Gastroesophageal sphincter (tissue), 4 donors: ENCODE data around the gene CCDC106. TPM values are rescaled to one million over a fixed set of nuclear protein-coding genes. Genes with fewer than 3 reads are reported as not detected.

ENCODE experiments used
- ATAC-seq: fragments of 150-250 bp; one replicate; pipeline ENCODE4 v1.9.1; 2016; ENCODE audit warnings: mild to moderate bottlenecking, moderate library complexity
- H3K27ac ChIP-seq, 4 donors: fragments of 200-600 bp; sonication (generic) in 3 of 4; 1 replicate in 3 of 4; 2 replicates in 1 of 4; pipeline ENCODE4 v1.5.1; 2016 to 2019
- H3K27me3 ChIP-seq: fragments of 200-600 bp; sonication (generic); one replicate; pipeline ENCODE4 v1.5.1; 2019
- H3K36me3 ChIP-seq, 2 donors: fragments of 200-600 bp; sonication (generic); one replicate each; pipeline ENCODE4 v1.5.1; 2019; ENCODE audit warnings: control low read depth in 1 of 2
- H3K4me1 ChIP-seq, 3 donors: fragments of 200-600 bp; sonication (generic); 1 replicate in 2 of 3; 2 replicates in 1 of 3; pipeline ENCODE4 v1.5.1; 2016 to 2019; ENCODE audit warnings: control low read depth in 2 of 3
- H3K4me3 ChIP-seq, 2 donors: fragments of 200-600 bp; sonication (generic); one replicate each; pipeline ENCODE4 v1.5.1; 2019; ENCODE audit warnings: mild to moderate bottlenecking in 1 of 2, moderate library complexity in 1 of 2
- H3K9me3 ChIP-seq, 3 donors: fragments of 200-600 bp; sonication (generic); one replicate each; pipeline ENCODE4 v1.5.1; 2017 to 2019; ENCODE audit warnings: control low read depth in 2 of 3
- EP300 ChIP-seq: sonication (generic); formaldehyde crosslinking; IDR thresholded peaks from one replicate; pipeline ENCODE4 v1.6.1; 2017; ENCODE audit warnings: antibody characterized with exemption, mild to moderate bottlenecking
- POLR2A ChIP-seq, 2 donors: fragments of 450-650 bp; IDR thresholded peaks; one replicate each; pipeline ENCODE4 v1.6.1; 2017; ENCODE audit warnings: antibody characterized with exemption in 2 of 2, mild to moderate bottlenecking in 2 of 2, moderate library complexity in 1 of 2
- POLR2AphosphoS5 ChIP-seq: sonication (generic); formaldehyde crosslinking; IDR thresholded peaks from one replicate; pipeline ENCODE4 v1.6.1; 2017; ENCODE audit warnings: antibody characterized with exemption
- WGBS, 2 donors: methylation state at CpG; one replicate each; pipeline ENCODE4 v1.1.5; 2018; ENCODE audit warnings: low coverage in 1 of 2; 5-methylcytosine and 5-hydroxymethylcytosine counted together
- total RNA-seq, 4 donors: library from RNA; depleted of rRNA; stranded (reverse); fragments of >200 nt; gene quantifications; one replicate each; pipeline ENCODE4 v1.1.0, GENCODE V29; 2016
- TF ChIP-seq, protein P1 (sequence below), 4 experiments: fragments of 200-600 bp in 2 of 4; fragments of 450-650 bp in 2 of 4; sonication (generic) in 1 of 4; IDR thresholded peaks; one replicate each; pipeline ENCODE4 v1.5.1; 2017 to 2019; ENCODE audit warnings: antibody characterized with exemption in 4 of 4, mild to moderate bottlenecking in 2 of 4, moderate library complexity in 2 of 4

Gene CCDC106
- total RNA-seq, 4 donors from 2014 or later = 11.4 to 28.5 (median 15.5) TPM

DNA sequence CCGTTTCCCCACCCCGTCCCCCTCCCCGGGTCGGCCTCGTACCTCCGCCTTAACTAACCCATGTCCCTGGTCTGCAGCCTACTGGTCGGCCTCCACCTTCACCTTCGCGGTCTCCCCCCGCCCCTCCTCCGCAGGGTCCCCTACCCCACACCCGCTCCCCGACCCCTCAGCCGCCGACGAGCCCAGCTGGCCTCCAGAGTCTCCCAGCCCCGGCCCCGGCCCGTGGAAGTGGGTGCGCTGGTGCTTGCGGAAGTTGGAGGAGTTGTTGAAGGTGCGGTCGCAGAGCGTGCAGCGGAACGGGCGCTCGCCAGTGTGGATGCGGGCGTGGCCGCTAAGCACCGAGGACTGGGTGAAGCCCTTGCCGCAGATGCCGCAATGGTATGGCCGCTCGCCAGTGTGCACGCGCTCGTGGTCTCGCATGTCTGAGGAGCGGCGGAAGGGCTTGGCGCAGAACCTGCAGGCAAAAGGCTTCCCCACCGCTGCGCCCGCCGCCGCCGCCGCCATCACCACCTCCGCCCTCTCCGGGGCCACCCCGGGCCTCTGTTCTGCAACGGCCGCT lies 26.3 kb upstream of the CCDC106 start:
- WGBS, 2 donors = no CpG with 5 or more reads among the region's 55 CpGs
- Histone ChIP-seq H3K4me1 (peaks cover 0 to 34% (median 0%) of the 10 kb centered on the region in 3 donors), H3K9me3 (no peaks in the 10 kb centered on the region), H3K36me3 (peaks cover 0 to 38% of the 10 kb centered on the region in 2 donors), H3K27me3 (no peaks in the 10 kb centered on the region), H3K27ac (no peak overlapping the region), H3K4me3 (no peak overlapping the region)
- no peak for ATAC-seq
- TF ChIP-seq, protein P1, sequence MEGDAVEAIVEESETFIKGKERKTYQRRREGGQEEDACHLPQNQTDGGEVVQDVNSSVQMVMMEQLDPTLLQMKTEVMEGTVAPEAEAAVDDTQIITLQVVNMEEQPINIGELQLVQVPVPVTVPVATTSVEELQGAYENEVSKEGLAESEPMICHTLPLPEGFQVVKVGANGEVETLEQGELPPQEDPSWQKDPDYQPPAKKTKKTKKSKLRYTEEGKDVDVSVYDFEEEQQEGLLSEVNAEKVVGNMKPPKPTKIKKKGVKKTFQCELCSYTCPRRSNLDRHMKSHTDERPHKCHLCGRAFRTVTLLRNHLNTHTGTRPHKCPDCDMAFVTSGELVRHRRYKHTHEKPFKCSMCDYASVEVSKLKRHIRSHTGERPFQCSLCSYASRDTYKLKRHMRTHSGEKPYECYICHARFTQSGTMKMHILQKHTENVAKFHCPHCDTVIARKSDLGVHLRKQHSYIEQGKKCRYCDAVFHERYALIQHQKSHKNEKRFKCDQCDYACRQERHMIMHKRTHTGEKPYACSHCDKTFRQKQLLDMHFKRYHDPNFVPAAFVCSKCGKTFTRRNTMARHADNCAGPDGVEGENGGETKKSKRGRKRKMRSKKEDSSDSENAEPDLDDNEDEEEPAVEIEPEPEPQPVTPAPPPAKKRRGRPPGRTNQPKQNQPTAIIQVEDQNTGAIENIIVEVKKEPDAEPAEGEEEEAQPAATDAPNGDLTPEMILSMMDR (IDR thresholded peaks at IDR 0.05) = no peak
- TF ChIP-seq POLR2AphosphoS5 = no peak
- TF ChIP-seq EP300 = no peak
- no peak for TF ChIP-seq POLR2A (IDR thresholded peaks at IDR 0.05)

DNA sequence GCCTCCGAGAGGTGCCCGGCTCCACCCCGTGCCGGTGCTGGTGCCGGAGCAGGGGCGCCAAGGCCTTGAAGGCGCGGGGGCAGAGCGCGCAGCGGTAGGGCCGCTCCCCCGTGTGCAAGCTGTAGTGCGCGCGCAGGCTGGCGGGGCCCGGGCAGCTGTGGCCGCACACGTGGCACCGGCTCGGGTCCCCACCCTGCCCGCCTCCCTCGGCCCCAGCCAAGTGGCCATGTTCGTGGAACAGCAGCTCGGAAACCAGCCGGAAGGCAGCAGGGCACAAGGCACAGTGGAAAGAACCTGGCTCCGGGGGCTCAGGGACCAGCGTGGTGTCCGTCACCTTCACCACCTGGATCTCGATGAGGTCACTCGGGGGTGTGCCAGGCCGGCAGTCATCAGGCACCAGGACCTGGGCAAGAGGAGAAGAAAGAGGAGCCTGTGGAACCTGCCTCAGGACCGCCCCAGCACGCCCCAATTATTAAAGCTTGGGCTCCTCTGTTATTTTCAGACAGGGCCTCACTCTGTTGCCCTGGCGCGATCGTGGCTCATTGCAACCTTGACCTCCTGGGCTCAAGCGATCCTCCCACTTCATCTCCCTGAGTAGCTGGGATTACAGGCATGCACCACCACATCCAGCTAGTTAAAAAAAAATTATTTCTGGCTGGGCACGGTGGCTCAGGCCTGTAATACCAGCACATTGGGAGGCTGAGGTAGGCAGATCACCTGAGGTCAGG lies 25.6 kb upstream of the CCDC106 start:
- no peak for TF ChIP-seq POLR2A (IDR thresholded peaks at IDR 0.05)
- TF ChIP-seq POLR2AphosphoS5 = no peak
- TF ChIP-seq EP300 = no peak
- TF ChIP-seq, protein P1 (IDR thresholded peaks at IDR 0.05) = no peak
- 87 to 92% methylated on average over 7 to 10 of the region's 40 CpGs for WGBS, 2 donors
- ATAC-seq = no peak
- H3K27me3 ChIP-seq = no peaks in the 10 kb centered on the region
- peaks cover 0 to 32% of the 10 kb centered on the region in 2 donors for H3K36me3 ChIP-seq
- no peaks in the 10 kb centered on the region for H3K9me3 ChIP-seq
- H3K4me3 ChIP-seq = no peak overlapping the region
- no peak overlapping the region for H3K27ac ChIP-seq
- H3K4me1 ChIP-seq = peaks cover 0 to 34% (median 0%) of the 10 kb centered on the region in 3 donors

DNA sequence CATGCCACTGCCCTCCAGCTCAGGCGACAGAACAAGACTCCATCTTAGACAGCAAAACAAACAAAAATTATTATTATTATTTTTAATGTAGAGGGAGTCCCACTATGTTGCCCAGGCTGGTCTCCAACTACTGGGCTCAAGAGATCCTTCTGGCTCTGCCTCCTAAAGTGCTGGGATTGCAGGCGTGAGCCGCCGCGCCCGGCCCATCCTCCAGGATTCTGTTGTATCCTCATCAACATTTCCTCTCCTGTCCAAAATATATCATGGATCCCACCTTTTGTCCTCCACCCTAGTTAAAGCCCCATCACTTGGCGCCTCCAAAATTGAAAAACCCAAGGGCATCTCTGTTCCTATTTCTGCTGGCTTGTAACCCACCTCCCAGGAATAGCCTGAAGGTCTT lies 24.9 kb upstream of the CCDC106 start:
- Histone ChIP-seq H3K4me1 (peaks cover 0 to 34% (median 0%) of the 10 kb centered on the region in 3 donors), H3K4me3 (no peak overlapping the region), H3K27me3 (no peaks in the 10 kb centered on the region), H3K36me3 (peaks cover 0 to 25% of the 10 kb centered on the region in 2 donors), H3K9me3 (no peaks in the 10 kb centered on the region), H3K27ac (peak overlapping the region in 3 of 4 donors; percentile 95 to 100 (median 95))
- WGBS, 2 donors = 97 to 98% methylated on average over 7 of the region's 7 CpGs
- ATAC-seq = no peak
- TF ChIP-seq EP300 (no peak), POLR2A (IDR thresholded peaks at IDR 0.05) (no peak), POLR2AphosphoS5 (no peak)
- TF ChIP-seq, protein P1 (IDR thresholded peaks at IDR 0.05) = no peak

DNA sequence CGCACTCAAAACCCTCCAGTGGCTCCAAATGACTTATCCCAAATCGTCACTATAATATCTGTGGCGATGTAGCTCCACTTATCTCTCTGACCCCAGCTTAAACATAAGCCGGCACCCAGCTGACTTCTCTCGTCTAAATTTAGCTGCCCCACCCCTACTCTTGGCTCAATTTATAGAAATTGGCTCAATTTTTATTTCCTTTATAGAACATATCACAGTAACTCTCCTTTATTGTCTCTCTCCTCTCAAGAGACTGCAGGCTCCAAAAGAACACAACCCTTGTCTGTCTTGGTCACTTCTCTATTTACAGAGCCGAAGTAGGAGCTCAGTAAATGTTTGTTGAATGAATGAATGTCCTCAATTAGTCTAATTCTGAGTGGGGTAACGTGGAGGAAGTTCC lies 24.5 kb upstream of the CCDC106 start:
- Histone ChIP-seq H3K4me3 (peak overlapping the region in 1 of 2 donors; percentile 69), H3K9me3 (no peaks in the 10 kb centered on the region), H3K27ac (peak overlapping the region in 3 of 4 donors; percentile 95 to 100 (median 95)), H3K27me3 (no peaks in the 10 kb centered on the region), H3K4me1 (peaks cover 0 to 33% (median 0%) of the 10 kb centered on the region in 3 donors), H3K36me3 (peaks cover 0 to 24% of the 10 kb centered on the region in 2 donors)
- no peak for ATAC-seq
- TF ChIP-seq, protein P1 (IDR thresholded peaks at IDR 0.05) = no peak
- no peak for TF ChIP-seq EP300
- no peak for TF ChIP-seq POLR2A (IDR thresholded peaks at IDR 0.05)
- TF ChIP-seq POLR2AphosphoS5 = no peak
- WGBS, 2 donors = 46 to 57% methylated on average over 5 to 7 of the region's 7 CpGs
